UCSD-AML1 (cell line): ENCODE results near the gene GRID1.

Experiments
- DNase-seq: peaks from one replicate; lab custom pipeline; 2025; ENCODE audit not compliant: unreplicated experiment; lab: John Stamatoyannopoulos, UW

GRID1 gene

GRCh38 chr10:86340176-86340990 is 26.2 kb downstream of the GRID1 start:
- DNase-seq, result no peak

- no peak for DNase-seq
Measured at GRCh38 chr10:86339226-86339865, 27.2 kb downstream of the GRID1 start.

- DNase-seq, result no peak
Measured at GRCh38 chr10:86337121-86337601, 29.4 kb downstream of the GRID1 start.

DNA sequence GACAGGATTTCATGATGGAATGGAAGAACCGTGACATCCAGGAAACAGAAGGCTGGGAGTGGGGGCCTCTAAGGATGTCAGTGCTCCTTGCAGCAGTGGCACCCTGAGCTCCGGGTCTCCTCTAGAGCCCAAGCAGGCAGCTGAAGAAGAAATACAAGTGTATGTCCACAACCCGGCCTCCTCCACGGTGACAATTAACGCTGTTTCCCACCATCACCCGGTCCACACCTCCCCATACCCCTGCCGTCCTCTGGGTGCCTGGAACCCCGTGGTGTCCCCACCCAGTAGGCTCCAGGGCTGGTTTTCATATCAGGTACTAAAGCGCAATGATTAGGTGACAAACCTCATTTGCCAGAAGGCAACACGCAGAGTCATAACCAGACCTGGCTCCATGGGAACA is 30.3 kb downstream of the GRID1 start:
- no peak for DNase-seq

GRCh38 chr10:86335831-86336230 is 30.8 kb downstream of the GRID1 start:
- no peak for DNase-seq

DNA sequence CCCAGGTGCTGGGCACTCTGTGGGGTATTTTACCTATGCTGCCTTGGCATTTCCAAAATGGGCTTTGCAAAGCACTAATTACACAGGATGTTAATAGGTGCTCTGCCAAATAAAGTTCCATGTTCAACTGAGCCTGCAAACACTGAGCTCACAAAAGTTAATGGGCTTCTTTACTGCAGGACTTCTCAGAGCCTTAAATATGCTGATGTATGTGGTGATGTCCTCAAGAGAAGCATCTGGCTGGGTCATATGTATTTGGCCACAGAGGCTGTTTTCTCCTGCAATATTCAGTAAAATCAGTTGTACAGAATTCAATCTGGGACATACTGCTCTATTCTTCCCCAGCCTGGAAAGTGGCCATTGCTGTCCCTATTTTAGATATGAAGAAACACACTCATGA is 31.3 kb downstream of the GRID1 start:
- no peak for DNase-seq

- DNase-seq, result no peak
Measured at GRCh38 chr10:86334488-86335085, 32.0 kb downstream of the GRID1 start.

DNA sequence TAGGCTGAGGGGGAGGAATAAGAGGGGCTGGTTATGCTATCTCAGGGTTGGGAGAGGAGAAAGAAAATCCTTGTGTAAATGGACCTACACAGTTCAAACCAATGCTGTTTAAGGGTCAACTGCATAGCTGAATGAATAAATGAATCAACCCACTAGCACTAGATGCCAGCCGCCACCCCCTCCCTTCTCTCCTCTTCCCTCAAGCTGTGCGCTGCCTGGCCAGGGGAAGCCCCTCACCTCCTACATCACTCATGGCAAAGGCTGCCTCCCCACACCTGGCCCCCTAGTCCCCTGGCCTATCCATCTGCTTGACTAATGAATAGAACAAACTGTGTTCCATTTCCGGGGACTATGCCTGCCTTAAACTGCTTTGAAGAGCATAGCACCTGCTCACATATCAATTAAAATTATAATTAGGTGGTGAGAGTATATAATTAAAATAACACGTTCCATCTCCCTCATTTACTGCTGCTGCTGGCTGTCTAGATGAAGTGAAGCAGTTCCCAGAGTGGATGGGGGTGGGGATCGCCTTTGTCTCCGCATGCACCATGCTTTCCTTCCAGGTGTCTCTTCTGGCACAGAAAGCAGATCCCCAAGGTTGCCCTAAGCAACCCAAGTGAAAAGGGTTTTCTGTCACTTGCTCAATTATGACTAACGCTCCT is 32.6 kb downstream of the GRID1 start:
- DNase-seq, result no peak

GRCh38 chr10:86331861-86332260 is 34.7 kb downstream of the GRID1 start:
- DNase-seq, result no peak

GRCh38 chr10:86330778-86331763 is 35.5 kb downstream of the GRID1 start:
- DNase-seq, result no peak

- DNase-seq, result no peak
Measured at GRCh38 chr10:86329896-86330680, 36.5 kb downstream of the GRID1 start.

DNA sequence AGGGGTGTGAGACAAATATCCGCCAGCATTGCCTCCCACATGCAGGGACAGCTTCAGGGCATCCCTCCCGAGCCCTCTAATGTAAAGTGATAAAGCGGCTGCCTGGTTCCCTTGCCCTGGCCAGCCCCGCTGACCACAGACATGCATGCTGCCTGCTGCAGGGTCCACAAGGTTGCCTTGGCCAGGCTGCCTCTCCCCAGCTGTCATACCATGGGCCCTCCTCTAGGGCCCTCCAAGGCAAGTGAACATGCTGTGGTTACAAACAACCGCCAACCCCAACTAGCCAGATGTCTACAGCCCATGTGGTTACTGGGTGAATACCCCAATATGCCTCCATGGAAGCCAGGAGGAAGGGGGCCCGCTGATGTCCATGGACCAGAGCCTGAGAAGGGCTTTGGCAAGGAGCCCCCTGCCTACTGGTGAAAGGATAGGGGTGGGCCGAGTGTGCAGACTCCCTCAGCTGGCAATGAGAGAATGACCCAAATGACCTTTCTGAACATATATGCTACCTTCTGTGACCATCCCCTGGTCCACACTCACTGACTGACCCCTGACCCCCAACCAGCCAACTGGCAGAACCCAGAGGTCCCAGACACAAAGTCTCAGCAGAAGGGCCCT is 37.4 kb downstream of the GRID1 start:
- no peak for DNase-seq

- no peak for DNase-seq
Measured at GRCh38 chr10:86327954-86328725, 38.5 kb downstream of the GRID1 start.

DNA sequence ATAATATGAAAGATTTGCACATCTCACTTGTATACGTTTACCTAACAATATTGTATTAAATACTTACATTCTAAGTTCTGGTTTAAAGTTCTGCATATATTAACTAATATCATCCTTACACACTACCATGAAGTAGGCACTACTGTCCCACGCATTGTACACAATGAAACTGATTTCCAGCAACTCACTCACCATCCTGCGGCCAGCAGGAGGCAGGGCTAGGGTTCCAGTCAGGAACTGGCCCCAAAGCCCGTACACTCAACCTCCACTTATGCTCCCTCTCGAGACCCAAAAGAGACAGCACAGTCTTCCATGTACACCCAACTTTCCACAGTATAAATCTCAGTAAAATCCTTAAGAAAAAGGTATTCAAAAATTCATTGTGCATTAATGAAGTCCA is 41.4 kb downstream of the GRID1 start:
- no peak for DNase-seq

DNA sequence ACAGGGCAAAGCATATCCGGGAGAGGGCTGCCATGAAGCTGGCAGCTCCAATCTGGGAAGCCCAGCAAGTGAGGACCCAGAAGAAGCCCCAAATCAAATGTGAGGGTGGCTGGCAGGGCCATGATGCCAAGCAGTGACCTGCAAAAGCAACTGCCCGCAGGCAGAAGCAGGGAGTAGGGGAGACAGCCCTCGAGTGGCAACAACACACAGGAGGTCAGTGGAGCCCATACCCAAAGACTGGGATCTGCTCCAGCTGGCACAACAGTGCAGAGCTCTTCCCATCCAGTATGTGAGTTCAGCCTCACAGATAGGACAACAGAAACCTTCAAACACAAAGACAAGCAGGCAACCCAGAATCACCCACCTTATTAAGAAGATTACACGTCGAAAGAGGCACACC is 45.0 kb downstream of the GRID1 start:
- DNase-seq, result no peak

DNA sequence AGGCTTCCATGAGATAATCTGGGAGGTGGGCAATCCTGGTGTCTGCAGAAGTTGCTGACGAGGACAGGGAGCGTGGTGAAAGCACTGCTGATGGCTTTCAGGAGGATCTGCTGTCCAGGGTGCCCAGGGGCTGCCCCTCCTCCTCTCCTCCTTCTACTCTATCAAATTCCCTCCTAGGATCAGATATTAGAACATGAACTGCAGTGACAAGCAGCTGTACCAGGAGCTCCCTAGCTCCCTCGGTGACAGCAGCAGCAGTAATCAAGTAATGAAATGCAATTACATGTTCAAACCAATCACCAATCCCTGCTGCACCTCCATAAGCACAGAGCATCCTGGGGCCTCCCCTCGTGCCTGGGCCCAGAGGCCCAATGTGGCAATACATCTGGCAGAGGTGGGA is 46.9 kb downstream of the GRID1 start:
- DNase-seq, result no peak

- no peak for DNase-seq
Measured at GRCh38 chr10:86317949-86318725, 48.5 kb downstream of the GRID1 start.

GRCh38 chr10:86316990-86317389 is 49.6 kb downstream of the GRID1 start:
- no peak for DNase-seq
